Ramos (cell line): ENCODE results near the gene DSE.

Experiments used
- in situ Hi-C: fragments of 300-500 bp; cut with MboI; formaldehyde crosslinking; loops from one replicate; pipeline ENCODE4 v1.14.3; 2022; ENCODE audit warnings: low sequenced_read_pairs; ENCODE audit not compliant: unreplicated experiment

DSE gene

GRCh38 chr6:116439522-116440051 lies 68.8 kb downstream of the DSE start:
- in situ Hi-C loops: no loop called here

DNA sequence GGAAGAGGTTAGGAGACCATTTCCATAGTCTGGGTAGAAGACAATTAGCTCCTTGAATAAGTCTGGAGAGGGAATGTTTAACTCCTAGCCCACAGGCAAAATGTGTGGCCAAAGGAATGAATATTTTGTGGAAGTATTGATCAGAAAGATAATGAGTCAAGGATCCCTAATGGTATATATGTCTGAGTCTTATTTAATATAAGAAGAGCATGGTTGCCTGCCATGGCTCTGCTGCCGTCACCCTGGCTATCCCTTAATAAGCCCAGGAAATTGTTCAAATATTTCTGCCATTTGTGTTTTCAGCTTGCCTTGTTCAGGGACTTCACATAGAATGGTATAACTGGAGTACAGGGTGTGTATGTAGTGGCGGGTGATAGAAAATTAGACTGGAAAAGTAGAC lies 72.4 kb downstream of the DSE start:
- in situ Hi-C loops: no loop called here

DNA sequence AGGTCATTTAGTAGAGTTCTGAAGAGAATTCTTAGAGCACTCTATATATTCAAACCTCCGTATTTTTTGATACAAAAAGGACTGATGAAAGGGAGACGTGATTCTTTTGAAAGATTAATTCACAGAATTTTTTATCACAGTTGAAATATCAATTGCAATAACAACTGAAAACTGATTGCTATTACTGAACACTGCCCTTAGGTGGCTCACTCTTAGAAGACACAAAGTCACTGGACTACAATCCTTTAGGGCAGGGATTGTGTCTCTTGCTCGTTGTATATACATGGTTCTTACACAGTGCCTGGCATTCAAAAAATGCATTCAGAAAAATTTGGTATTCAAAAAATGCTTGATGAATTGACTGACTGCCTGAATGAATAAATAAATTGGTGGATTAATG lies 73.3 kb downstream of the DSE start:
- in situ Hi-C loops: no loop called here

DNA sequence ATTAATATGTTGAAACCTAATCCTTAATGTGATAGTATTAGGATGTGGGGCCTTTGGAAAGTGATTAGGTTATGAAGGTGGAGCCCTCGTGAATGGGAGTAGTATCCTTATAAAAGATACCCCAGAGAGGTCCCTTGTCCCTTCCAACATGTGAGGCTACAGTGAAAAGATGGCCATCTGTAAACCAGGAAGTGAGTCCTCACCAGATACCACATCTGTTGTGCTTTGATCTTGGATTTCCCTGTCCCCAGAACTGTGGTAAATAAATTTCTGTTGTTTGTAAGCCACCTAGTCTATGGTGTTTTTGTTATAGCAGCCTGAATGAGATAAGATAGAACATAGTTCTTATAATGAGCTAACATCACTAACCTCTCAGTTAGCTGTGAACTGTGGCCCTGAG lies 73.8 kb downstream of the DSE start:
- in situ Hi-C loops: no loop called here

- in situ Hi-C loops: no loop called here
These were observed 74.4 kb downstream of the DSE start for GRCh38 chr6:116445102-116445501.

GRCh38 chr6:116446399-116446798 lies 75.7 kb downstream of the DSE start:
- in situ Hi-C loops: no loop called here

GRCh38 chr6:116447052-116447451 lies 76.3 kb downstream of the DSE start:
- in situ Hi-C loops: no loop called here

GRCh38 chr6:116447496-116448011 lies 76.8 kb downstream of the DSE start:
- in situ Hi-C loops: no loop called here

- in situ Hi-C loops: no loop called here
These were observed 78.8 kb downstream of the DSE start for GRCh38 chr6:116449565-116449964.

- in situ Hi-C loops: no loop called here
These were observed 79.5 kb downstream of the DSE start for GRCh38 chr6:116450185-116450710.

DNA sequence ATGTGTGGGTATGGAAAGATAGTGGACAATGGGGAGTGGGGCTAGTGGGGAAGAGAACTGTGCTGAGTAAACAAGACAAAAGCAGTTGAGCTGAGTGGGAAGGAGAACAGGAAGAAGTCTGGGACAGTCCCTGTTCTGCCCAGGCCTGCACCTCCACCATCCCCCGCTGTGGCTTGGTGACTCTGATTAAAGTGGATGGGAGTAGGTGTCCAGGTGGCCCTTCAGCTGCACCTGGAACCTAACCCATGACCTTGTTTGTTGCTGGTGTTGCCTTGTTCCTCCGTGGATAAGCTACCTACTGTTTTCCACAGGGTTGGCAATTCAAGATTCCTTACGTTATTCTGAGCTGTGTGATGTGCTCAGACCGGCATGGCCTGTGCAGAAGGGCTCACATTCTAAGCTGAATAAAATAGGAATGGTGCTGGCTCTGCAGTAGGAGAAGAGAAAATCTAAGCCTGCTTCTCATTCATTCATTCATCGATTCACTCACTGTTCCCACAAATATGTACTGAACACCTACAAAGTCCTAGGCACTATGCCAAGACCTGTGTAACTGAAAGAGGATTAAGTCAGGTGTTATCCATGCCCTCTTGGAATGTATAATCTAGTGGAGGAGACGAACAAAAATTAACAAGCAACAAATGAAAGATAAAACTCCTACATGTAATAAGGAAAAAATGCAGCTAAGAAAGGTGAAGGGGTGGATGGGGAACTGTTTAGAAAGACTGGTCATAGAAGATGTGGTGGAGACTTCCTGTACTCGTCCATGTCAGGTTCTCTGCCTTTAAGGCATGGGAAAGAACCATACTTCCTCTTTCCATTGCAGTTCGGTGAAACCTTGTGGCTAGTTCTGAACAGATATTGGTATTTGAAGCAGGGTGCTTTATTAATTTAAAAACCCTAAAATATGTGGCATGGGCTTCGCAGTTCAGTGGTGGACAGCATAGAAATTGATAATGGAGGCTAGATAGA lies 80.3 kb downstream of the DSE start:
- in situ Hi-C loops: no loop called here

DNA sequence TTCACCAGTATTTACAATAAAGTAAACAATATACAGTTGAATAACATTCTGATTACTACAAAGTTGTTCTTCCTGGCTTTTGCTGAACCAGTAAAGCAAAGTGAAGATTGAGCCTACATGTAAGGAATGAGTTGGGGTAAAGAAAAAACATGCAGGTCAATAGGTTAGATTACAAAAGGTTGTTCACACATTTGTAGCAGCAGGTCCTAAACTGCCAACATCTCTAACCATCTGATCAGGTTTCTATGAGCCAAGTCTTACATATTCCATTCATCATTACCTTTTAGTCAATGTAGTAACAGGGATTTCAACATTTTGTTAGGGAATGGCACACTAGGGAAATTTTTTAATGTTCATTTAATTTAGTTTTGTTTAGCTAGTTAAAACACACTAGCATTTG lies 81.2 kb downstream of the DSE start:
- in situ Hi-C loops: no loop called here

GRCh38 chr6:116452531-116452930 lies 81.8 kb downstream of the DSE start:
- in situ Hi-C loops: no loop called here

- in situ Hi-C loops: no loop called here
These were observed 85.4 kb downstream of the DSE start for GRCh38 chr6:116456106-116456505.

- in situ Hi-C loops: no loop called here
These were observed 86.2 kb downstream of the DSE start for GRCh38 chr6:116456927-116457326.

DNA sequence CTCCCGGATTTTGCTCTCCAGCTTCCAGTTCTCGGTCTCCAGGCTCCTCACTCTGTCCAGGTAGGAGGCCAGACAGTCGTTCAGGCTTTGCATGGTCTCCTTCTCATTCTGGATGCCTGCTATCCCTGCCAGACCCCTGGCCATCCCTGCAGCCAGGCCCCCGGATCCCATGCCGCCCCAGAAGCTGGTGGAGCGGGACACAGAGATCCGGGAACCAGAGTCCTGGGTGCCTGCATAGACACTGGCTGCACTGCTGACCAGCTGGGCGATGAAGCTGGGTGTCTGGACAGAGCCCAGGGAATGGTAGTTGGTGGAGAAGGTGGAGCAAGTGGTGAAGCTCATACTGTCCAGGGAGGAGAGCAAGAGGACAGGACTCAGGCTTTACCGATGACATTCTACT lies 87.5 kb downstream of the DSE start:
- in situ Hi-C loops: no loop called here

- in situ Hi-C loops: no loop called here
These were observed 89.2 kb downstream of the DSE start for GRCh38 chr6:116459927-116460326.

GRCh38 chr6:116461331-116461931 lies 90.7 kb downstream of the DSE start, which contains the start of gene CALHM6:
TSS of gene CALHM6 (plus strand) at chr6:116461375. CDS start at chr6:116461930, 555 bp downstream.
- in situ Hi-C loops: no loop called here

DNA sequence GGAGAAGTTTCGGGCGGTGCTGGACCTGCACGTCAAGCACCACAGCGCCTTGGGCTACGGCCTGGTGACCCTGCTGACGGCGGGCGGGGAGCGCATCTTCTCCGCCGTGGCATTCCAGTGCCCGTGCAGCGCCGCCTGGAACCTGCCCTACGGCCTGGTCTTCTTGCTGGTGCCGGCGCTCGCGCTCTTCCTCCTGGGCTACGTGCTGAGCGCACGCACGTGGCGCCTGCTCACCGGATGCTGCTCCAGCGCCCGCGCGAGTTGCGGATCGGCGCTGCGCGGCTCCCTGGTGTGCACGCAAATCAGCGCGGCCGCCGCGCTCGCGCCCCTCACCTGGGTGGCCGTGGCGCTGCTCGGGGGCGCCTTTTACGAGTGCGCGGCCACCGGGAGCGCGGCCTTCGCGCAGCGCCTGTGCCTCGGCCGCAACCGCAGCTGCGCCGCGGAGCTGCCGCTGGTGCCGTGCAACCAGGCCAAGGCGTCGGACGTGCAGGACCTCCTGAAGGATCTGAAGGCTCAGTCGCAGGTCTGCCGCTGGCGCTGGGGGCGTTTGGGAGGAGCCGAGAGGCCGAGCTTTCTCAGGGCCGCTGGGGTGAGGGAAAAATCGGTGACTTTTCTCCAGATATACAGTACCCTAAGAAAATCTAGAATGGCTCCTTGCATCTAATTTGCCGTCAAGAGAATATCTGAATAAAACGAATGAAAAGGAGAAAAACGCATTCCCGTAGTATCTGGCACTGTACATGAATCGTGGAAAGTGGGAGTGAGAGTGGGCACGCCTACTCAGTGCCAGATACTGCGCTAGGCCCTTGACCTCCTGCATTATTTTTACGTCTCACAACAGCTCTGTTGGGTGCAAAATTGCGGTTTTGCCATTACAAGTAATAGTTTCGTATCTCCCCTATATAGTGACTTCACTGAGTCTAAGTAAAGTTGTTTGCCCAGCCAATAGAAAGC lies 91.5 kb downstream of the DSE start:
- in situ Hi-C loops: no loop called here

GRCh38 chr6:116463301-116463700 lies 92.6 kb downstream of the DSE start:
- in situ Hi-C loops: no loop called here
